Natural killer cell (primary cell): ENCODE measurements around the gene CD300C. TPM values are rescaled to one million over a fixed set of nuclear protein-coding genes. Genes with fewer than 3 reads are reported as not detected.

Experiments
- ATAC-seq, 3 donors: fragments of 150-1000 bp in 2 of 3; fragments of 200-7000 bp in 1 of 3; cut with Tn5 transposase; 1 replicate in 1 of 3; 2 replicates in 2 of 3; pipeline ENCODE4 v1.10.0; 2021; ENCODE audit warnings: mild to moderate bottlenecking in 2 of 3, moderate library complexity in 2 of 3
- DNase-seq, 2 donors: peaks; one replicate each; pipeline versions ENCODE4 v3.0.0 to v3.0.0-alpha.2; 2013 to 2021; ENCODE audit warnings: mixed read lengths in 1 of 2
- H3K27ac ChIP-seq: one replicate; pipeline ENCODE4 v1.5.1; 2013; ENCODE audit warnings: mild to moderate bottlenecking, low read length
- H3K27me3 ChIP-seq: one replicate; pipeline ENCODE4 v1.6.1; 2013; ENCODE audit warnings: low read length; ENCODE audit not compliant: control insufficient read depth, insufficient read depth
- H3K36me3 ChIP-seq: one replicate; pipeline ENCODE4 v1.6.1; 2013; ENCODE audit warnings: low read length; ENCODE audit not compliant: control insufficient read depth, insufficient read depth
- H3K4me1 ChIP-seq: one replicate; pipeline ENCODE4 v1.6.1; 2013; ENCODE audit warnings: low read length; ENCODE audit not compliant: control insufficient read depth, insufficient read depth
- H3K4me3 ChIP-seq: one replicate; pipeline ENCODE4 v1.5.1; 2013; ENCODE audit warnings: low read length
- H3K9me3 ChIP-seq: one replicate; pipeline ENCODE4 v1.6.1; 2013; ENCODE audit warnings: low read length; ENCODE audit not compliant: control insufficient read depth, insufficient read depth
- H3K27ac Mint-ChIP-seq, 2 donors: one replicate each; pipeline ENCODE4 v1.8.0; 2022; ENCODE audit warnings: mild to moderate bottlenecking in 2 of 2, mixed read lengths in 2 of 2, moderate library complexity in 1 of 2
- H3K27me3 Mint-ChIP-seq, 2 donors: one replicate each; pipeline ENCODE4 v1.8.0; 2022; ENCODE audit warnings: low read depth in 2 of 2, mixed read lengths in 2 of 2
- H3K36me3 Mint-ChIP-seq: one replicate; pipeline ENCODE4 v1.8.0; 2022; ENCODE audit warnings: mixed read lengths
- H3K4me1 Mint-ChIP-seq, 2 donors: one replicate each; pipeline ENCODE4 v1.8.0; 2022; ENCODE audit warnings: mixed read lengths in 2 of 2
- H3K4me3 Mint-ChIP-seq: one replicate; pipeline ENCODE4 v1.8.0; 2022; ENCODE audit warnings: mild to moderate bottlenecking, moderate library complexity, mixed read lengths
- H3K9me3 Mint-ChIP-seq, 2 donors: one replicate each; pipeline ENCODE4 v1.8.0; 2022; ENCODE audit warnings: mixed read lengths in 2 of 2
- CTCF ChIP-seq: fragments of 200-600 bp; IDR thresholded peaks from one replicate; pipeline ENCODE4 v1.8.0; 2022; ENCODE audit warnings: antibody characterized with exemption
- WGBS: methylation state at CpG from one replicate; pipeline ENCODE4 v1.1.7; 2013; ENCODE audit warnings: missing lambda C conversion rate; ENCODE audit not compliant: insufficient coverage; 5-methylcytosine and 5-hydroxymethylcytosine counted together
- intact Hi-C: fragments of 100-400 bp; cut with micrococcal nuclease; formaldehyde crosslinking; loops from one replicate; pipeline ENCODE4 v1.14.2; 2022
- total RNA-seq, 4 donors: library from RNA; stranded (reverse); fragments of 120-200 nt in 1 of 4; gene quantifications; one replicate each; pipeline versions ENCODE4 v1.2.3 to v1.2.4, GENCODE V29; 2013 to 2022

CD300C gene
- total RNA-seq, 3 donors from 2014 or later (not counting 1 experiment from before 2014, with no cell fraction given), result 4.3 to 7.6 (median 6.9) TPM

- intact Hi-C loops, result no loop called here
- Histone ChIP-seq H3K27ac (no peak overlapping the region), H3K27me3 (no peaks in the 10 kb centered on the region), H3K36me3 (peaks cover 3% of the 10 kb centered on the region), H3K4me1 (peaks cover 48% of the 10 kb centered on the region), H3K4me3 (no peak overlapping the region), H3K9me3 (no peaks in the 10 kb centered on the region)
- ATAC-seq (no peak), DNase-seq (no peak)
- Mint-ChIP-seq H3K36me3 (no peaks in the 10 kb centered on the region), H3K9me3 (no peaks in the 10 kb centered on the region), H3K4me1 (peaks cover 31 to 51% of the 10 kb centered on the region in 2 donors), H3K27me3 (peaks cover 0 to 4% of the 10 kb centered on the region in 2 donors), H3K27ac (no peak overlapping the region), H3K4me3 (no peak overlapping the region)
- WGBS, result 88% methylated on average over 17 of the region's 17 CpGs
- TF ChIP-seq CTCF, result no peak
Observed at GRCh38 chr17:74542727-74543383, 3.1 kb downstream of the CD300C start.

- intact Hi-C loops, result no loop called here
- DNase-seq, result no peak
- ATAC-seq, result no peak
- Mint-ChIP-seq H3K27ac (no peak overlapping the region), H3K36me3 (no peaks in the 10 kb centered on the region), H3K9me3 (no peaks in the 10 kb centered on the region), H3K4me1 (peaks cover 26 to 45% of the 10 kb centered on the region in 2 donors), H3K27me3 (peaks cover 0 to 4% of the 10 kb centered on the region in 2 donors), H3K4me3 (no peak overlapping the region)
- 87% methylated on average over 5 of the region's 5 CpGs for WGBS
- Histone ChIP-seq H3K9me3 (no peaks in the 10 kb centered on the region), H3K4me1 (peaks cover 41% of the 10 kb centered on the region), H3K27ac (no peak overlapping the region), H3K4me3 (no peak overlapping the region), H3K27me3 (no peaks in the 10 kb centered on the region), H3K36me3 (peaks cover 3% of the 10 kb centered on the region)
- no peak for TF ChIP-seq CTCF
Observed at GRCh38 chr17:74542166-74542565, 3.7 kb downstream of the CD300C start.

GRCh38 chr17:74541176-74542111 lies 4.5 kb downstream of the CD300C start:
- Mint-ChIP-seq H3K4me1 (peaks cover 24 to 39% of the 10 kb centered on the region in 2 donors), H3K27me3 (peaks cover 0 to 9% of the 10 kb centered on the region in 2 donors), H3K4me3 (no peak overlapping the region), H3K27ac (no peak overlapping the region), H3K9me3 (no peaks in the 10 kb centered on the region), H3K36me3 (no peaks in the 10 kb centered on the region)
- no peaks in the 10 kb centered on the region for H3K9me3 ChIP-seq
- DNase-seq (no peak), ATAC-seq (no peak)
- H3K4me1 ChIP-seq, result peaks cover 34% of the 10 kb centered on the region
- intact Hi-C loops, result no loop called here
- no peaks in the 10 kb centered on the region for H3K27me3 ChIP-seq
- TF ChIP-seq CTCF, result no peak
- 80% methylated on average over 23 of the region's 23 CpGs for WGBS
- H3K4me3 ChIP-seq, result no peak overlapping the region
- H3K27ac ChIP-seq, result no peak overlapping the region
- H3K36me3 ChIP-seq, result peaks cover 3% of the 10 kb centered on the region
